ENCODE data around the gene OR2B2.
"Not testable (repeated sequence)": the region's sequence is repeated elsewhere in the genome, so short reads cannot be mapped to it uniquely, and the experiment has no call there.

OR2B2 gene

DNA sequence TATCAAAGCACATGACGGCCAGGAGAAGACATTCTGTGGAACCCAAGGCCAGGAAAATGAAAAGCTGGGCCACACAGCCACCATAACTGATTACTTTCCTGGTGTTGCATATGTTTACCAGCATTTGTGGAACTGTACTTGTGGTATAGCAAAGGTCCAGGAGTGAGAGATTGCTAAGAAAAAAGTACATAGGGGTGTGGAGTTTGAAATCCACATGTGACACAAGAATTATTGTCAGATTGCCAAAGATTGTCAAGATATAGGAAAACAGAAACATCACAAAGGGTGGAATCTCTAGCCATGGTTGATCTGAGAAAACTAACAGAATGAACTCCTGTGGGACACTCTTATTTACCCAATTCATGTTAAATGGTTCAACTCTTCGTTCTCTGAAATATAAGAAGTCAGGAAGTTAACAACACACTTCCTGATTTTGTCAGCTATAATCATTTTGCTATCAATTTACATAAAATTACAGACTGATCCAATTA, at the start of gene OR2B2:
TSS of gene OR2B2 (minus strand) at position 441 of the 491 bp plus-strand sequence. CDS start at position 364, 77 bp downstream.
- no peak for DNase-seq

DNA sequence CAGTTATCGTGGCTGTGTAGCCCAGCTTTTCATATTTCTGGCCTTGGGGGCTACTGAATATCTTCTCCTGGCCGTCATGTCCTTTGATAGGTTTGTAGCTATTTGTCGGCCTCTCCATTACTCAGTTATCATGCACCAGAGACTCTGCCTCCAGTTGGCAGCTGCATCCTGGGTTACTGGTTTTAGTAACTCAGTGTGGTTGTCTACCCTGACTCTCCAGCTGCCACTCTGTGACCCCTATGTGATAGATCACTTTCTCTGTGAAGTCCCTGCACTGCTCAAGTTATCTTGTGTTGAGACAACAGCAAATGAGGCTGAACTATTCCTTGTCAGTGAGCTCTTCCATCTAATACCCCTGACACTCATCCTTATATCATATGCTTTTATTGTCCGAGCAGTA, 45.3 kb upstream of the OR2B2 start:
- DNase-seq: no peak

DNA sequence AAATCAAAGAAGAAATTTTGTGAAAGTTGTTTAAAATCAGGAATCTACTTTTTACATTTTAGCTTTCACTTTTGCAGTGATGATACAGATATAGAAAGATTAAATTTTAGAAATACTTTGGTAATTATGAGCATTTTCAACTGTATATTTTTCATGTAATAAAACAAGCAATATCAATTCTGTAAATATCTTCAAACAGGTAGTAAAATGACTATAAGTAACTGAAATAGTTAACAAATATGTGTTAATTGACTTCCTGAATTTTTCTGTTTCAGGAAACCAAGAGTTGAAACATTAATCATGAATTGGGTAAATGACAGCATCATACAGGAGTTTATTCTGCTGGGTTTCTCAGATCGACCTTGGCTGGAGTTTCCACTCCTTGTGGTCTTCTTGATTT, 44.7 kb upstream of the OR2B2 start, which contains the start of gene OR2B6:
TSS of gene OR2B6 (plus strand) at position 301 of the 400 bp plus-strand sequence. CDS start at position 301, 0 bp downstream.
- no peak for DNase-seq

DNA sequence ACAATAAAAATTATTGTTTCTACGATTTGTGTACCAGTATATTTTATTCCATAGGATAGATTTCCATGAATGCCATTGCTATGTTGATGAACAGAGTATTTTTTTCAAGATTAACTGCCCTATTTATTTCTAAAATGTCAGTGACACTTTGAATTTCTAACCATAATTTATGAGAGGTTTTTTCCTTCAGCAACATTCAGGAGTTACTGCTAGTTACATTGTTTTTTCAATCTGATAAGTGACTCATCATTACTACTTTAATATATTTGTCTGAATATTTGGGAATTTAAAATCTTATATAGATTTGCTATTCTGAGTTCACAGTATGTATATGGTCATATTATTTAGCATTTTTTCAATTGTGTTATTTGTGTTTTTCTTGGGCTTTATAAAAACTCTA, 38.8 kb upstream of the OR2B2 start:
- no peak for DNase-seq

DNA sequence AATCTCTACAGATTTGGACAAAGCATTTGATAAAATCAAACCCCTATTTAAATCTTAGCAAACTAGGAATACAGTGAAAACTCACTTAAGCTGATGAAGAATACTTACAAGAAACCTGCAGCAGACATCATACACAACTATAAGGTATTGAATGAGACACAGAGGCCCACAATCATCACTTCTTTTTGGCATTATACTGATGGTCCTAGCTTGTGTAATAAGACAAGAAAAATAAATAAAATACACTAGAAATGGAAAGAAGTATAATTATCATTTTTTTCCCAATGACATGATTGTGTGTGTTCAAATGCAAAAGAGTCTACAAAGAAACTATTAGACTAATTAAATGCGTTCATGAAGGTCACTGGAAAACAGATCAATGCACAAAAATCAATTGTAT, 36.0 kb upstream of the OR2B2 start:
- no peak for DNase-seq

DNA sequence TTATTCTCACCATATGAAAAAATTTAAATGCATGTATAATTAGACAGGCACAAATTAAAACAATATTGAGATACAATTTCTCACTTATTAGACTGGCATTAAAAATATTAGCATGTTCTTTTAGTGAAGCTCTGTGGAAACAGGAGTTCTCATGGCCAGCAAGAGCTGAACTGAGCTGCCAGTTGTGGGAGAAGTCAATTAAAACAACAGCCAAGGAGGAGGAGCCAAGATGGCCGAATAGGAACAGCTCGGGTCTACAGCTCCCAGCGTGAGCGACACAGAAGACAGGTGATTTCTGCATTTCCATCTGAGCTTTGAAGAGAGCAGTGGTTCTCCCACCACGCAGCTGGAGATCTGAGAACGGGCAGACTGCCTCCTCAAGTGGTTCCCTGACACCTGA, 30.9 kb upstream of the OR2B2 start:
- not testable (repeated sequence) for DNase-seq

DNA sequence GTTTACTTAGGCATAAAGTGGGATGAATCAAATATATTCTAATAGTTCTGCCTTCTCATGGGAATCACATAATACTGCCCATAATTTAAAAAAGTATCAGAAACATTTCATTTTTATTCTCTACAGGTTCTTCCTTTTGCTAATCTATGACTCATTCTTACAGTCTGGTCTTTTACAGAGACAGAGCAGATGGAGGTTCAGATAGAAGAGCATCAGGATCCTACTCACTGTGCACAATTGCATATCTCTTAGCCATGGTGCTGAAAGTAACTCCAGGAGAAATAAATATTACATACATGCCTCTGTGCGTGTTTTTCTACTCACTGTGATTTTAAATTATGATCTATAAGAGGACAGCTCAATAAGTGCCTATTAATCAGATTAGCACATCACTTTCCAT, 28.6 kb upstream of the OR2B2 start:
- no peak for DNase-seq

DNA sequence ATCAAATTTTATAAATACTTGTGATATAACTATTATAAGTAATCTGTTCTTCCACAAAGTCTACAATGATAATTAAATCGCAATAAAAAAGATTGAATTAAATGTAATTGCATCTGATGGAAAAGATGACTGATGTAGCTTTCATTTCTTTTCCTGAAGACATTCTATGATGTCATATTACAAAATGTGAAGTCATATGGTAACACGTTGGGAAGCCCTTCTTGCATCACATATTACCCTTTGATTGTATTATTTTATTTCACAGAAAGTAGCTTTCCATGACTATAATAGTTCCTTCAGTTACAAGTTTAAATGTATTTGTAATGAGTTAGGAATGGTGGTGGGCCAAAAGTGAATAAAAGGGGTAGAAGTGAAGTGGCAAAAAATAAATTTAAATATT, 19.0 kb upstream of the OR2B2 start:
- no peak for DNase-seq

DNA sequence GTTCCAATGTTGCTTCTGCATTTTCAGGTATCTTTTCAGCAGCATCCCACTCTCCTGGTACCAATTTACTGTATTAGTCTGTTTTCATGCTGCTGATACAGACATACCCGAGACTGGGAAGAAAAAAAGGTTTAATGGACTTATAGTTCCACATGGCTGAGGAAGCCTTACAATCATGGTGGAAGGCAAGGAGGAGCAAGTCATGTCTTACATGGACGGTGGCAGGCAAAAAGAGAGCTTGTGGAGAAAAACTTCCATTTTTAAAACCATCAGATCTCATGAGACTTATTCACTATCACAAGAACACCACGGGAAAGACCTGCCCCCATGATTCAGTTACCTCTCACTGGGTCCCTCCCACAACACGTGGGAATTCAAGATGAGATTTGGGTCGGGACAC, 17.7 kb upstream of the OR2B2 start:
- DNase-seq: not testable (repeated sequence)

DNA sequence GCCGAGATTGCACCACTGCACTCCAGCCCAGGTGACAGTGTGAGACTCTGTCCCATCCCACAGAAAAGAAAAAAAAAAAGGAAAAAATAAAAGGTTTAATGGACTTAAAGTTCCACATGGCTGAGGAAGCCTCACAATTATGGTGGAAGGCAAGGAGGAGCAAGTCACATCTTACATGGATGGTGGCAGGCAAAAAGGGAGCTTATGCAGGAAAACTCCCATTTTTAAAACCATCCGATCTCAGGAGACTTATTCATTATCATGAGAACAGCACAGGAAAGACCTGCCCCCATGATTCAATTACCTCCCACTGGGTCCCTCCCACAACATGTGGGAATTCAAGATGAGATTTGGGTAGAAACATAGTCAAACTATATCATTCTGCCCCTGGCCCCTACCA, 15.8 kb upstream of the OR2B2 start:
- DNase-seq: not testable (repeated sequence)

DNA sequence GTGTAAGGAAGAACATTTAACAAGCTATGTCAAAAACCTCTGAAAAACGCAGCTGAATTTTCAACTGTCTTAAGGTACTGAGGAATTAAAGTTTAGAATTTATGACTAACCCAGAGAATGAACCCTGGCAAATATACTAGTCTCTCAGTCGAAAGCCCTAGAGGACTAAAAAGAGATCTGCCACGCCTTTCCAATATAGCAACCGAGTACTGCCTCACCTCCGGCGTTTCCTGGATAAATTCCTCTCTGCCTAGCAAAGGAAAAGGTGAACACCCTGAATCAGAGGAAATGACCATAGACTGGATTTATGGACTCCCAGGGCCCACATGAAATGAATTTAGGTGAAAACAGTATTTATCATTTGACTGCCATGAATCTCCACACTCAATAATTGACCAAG, 12.0 kb upstream of the OR2B2 start:
- no peak for DNase-seq

DNA sequence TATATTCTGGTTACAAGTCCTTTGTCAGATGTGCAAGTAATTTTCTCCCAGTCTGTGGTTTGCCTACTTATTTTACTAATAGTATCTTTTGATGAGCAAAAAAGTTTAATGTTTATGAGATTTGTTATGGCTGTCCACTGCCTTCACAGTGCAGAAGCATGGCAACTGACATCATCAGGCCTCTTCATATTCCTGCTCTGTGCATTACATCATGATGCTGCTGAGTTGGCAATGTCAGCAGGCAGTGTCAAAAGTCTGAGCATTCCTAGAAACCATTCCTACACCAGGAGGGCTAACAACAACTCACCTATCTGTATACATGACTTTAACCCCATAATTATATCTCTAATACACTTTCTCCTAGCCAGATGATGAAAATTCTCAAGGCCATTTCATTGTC, 10.8 kb upstream of the OR2B2 start:
- DNase-seq: no peak

DNA sequence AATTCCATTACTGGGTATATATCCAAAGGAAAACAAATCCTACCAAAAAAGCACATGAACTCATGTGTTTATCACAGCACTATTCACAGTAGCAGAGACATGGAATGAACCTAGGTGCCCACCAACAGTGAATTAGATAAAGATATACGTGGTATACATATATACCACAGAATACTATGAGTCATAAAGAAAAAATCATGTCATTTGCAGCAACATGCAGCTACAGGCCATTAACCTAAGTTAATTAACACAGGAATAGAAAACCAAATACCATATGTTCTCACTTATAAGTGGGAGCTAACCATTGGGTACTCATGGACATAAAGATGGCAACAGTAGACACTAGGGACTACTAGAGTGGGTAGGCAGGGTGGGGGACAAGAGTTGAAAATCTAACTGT, 4.2 kb downstream of the OR2B2 start:
- no peak for DNase-seq

DNA sequence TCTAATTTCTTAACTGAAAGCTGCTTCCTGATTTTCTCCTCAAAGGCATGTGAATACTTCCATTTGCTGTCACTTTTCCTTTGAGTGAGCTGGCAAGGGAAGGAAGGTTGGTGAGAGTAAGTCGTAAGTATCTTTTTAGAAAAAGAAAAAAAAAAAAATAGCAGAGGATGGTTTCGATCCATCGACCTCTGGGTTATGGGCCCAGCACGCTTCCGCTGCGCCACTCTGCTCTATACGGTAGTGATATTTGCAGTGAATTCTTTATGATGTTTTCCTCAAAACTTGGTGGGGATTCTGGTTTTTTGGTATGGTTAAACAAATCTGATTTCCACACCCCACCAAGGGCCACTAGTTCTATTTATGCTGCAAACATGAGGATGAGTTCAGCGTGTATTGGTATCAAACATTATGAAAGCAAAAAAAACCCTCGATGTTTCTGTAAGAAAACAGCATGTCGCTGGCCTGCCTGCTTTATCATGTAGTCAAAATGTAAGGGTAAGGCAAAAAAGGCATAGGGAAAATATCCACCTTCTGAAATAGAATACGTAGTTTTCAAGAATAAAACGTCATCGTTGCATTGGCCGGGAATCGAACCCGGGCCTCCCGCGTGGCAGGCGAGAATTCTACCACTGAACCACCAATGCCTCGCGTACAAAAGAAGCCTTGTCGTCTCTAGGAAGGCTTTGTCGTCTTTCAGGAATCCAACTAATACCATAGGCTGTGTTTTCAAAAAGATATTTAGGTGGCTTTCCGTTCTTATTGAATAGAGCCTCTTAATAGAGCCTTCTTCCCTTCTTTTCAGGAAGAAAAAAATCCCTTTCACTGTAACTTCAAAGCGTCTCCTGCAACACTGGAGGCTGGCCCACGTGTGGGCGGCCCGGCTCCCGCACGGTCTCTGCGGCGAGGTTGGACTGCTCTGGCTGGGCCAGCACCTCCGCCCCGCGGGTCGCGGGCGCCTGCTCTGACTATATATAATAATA, 9.6 kb downstream of the OR2B2 start:
- peak; percentile 81 to 96 (median 88) for DNase-seq

DNA sequence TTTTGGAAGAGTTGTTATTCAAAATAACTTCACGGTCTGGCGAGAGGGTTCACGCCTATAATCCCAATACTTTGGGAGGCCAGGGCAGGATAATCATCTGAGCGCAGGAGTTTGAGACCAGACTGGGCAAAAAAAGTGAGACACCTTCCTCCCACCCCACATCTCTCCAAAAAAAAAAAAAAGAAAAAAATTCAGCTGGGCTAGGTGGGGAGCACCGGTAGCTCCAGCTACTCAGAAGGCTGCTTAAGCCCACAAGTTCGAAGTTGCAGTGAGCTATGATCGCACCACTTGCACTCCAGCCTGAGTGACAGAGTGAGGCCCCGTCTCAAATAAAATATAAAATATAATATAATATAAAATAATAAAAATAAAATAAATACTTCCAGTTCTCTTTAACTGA, 10.4 kb downstream of the OR2B2 start:
- no peak for DNase-seq

DNA sequence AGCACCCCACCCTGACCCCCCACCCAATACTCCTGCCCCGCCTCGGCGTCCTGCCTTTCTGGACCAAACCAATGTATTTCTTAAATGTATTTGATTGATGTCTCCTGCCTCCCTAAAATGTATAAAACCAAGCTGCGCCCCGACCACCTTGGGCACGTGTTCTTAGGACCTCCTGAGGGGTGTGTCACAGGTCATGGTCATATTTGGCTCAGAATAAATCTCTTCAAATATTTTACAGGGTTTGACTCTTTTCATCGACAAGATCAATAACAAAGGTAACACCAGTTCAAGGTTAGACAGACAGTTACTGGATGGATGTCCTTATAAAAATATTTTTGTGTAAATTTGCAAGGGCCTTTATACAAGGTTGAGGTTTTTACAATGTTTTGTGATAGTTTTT, 12.0 kb downstream of the OR2B2 start:
- DNase-seq: not testable (repeated sequence)

DNA sequence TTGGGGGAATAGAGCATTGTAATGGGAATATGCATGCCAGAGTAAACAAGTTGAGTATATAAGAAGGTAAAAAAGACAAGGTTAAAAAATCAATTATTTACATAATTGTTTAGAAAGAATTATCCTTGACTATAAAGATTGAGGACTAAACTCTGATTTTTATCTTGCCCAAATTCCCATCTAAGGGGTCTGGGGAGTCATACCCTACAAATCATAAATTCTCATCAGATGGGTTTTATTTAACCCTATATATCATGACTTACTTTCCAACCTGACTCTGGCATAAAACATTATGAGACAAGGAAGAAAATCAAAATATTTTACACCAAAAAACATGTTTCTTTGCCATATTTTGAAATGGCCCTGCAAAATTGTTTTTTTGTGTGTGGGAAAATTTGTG, 12.7 kb downstream of the OR2B2 start:
- DNase-seq: no peak

DNA sequence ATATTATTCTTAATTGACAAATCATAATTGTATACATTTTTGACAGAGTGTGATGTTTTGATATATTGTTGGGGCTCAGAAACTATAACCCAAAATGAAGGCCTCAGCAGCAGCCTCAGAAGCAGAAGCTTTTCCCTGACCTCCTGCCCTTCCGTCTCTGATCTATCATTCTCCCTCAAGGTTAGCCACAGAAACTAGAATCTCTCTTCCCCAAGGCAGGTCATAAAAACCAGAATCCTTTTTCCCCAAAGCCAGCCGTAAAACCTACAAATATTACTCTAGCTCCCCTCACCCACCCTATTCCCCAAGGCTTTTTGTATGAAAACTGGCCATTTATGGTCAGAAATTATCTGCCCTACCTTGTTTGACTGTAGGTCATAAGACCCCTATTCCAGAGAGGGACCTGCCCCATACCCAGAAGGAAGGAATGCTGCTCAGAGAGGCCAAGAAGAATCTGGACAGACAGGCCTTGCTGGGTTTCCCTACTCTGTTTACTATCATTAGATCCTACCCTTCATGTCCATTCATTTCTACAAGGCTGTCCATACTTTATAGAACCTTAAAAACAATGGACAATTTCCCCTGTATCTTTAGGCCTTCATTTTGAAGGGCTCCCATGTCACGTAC, 14.5 kb downstream of the OR2B2 start:
- DNase-seq: no peak

DNA sequence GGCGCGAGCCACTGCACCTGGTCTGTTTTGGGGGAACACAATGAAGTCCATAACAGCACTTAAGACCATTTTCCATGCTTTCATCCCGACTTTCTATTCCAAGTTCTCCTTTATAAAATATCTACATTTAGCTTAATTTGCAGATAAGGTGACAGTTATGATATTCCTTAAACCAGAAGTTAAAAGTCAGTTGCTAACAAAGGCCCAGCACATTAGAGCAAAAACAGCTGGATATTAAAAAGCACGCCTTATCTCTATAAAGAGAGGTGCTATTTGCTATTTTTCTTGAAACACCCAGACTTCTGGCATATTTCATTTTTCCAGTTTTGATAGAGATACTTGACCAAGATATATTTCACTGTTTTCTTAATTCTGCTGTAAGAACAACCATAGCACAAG, 15.8 kb downstream of the OR2B2 start:
- DNase-seq: no peak

DNA sequence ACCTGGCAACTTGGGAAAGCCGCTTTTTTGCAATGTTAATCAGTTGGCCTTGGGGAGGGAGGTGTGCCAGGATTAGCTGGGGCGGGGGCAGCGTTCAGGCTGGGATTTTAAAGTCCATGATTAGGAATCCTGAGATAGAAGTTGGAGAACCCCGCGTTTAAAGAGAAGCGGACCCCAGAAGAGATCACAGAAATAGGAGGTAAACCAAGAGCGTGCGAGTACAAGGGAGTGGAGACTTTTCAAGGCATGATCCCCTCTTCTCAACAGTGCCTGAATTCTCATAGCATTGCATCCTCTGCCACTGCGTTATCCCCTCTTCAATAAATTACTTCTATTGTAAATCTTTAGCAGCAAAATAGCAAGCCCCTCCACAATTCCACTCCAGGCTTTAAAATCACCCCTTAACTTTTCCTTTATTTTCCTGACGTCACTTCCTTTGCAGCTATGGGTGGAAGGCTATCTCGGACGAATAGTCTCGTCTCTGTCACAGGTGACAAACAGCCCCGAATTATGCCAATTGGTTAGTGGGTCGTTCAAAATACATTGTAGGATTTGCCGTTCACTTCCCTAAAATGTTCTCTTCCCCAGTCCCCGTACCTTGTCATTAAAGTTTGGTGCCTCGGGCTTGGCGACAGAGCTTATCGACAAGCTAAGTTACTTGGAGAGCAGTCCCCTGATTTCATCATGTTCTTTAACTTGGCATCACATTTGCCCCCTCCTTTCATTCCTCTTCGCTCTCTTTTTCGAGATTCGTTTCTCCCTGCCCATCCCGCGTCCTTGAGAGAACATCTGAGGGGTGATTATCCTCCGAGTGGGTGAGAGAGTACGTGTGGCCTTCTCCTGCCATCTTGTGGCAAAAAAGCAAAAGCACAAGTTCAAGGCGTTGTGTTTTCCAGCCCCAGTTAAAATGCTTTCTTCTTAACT, 17.1 kb downstream of the OR2B2 start:
- peak; percentile 47 to 81 (median 62) for DNase-seq

DNA sequence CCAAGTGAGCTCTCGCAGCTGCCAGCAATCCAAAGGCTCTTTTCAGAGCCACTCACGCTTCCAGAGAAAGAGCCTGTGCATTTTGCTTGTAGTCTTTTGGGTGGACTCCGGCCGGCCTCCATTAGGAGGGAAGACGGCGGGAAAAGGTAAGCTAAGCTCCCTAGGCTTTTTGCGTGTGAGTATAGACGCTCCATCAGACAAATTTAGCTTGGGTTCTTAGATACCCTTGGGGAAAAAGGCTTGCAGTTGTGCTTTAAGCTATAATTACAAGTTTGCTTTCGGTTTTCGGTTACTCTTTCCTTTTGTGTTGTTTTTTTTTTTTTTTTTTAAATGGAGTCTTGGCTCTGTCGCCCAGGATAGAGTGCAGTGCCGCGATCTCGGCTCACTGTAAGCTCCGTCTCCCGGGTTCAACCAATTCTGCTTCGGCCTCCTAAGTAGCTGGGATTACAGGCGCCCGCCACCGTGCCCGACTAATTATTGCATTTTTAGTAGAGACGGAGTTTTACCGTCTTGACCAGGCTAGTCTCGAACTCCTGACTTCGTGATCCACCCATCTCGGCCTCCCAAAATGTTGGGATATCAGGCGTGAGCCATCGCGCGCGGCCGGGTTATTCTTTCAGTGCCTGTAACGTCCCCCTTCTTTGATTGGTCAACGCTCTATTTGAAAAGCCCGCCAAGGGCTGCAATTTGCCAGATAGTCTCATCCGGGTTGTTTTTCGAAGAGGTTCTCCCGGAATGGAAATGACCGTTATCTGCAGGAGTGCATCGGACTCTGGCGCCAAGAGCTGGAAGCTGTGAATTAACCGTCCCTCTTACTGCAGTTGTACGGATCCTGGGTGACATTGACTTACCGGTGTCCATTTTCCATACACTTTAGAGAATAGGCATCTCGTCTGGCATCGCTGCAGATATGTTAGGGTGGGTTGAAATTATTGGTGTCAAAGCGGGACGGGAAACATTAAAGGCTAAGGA, 18.1 kb downstream of the OR2B2 start:
- DNase-seq: peak; percentile 56 to 78 (median 68)
